Fibroblast of upper back skin (primary cell): ENCODE results near the gene AP4M1.
A peak's percentile ranks its signal among the peaks of the same experiment; 100 is the strongest.
"Not testable (repeated sequence)": the region's sequence is repeated elsewhere in the genome, so short reads cannot be mapped to it uniquely, and the experiment has no call there.

Experiments used
- DNase-seq: peaks from one replicate; pipeline ENCODE4 v3.0.0-alpha.2; 2013

The AP4M1 gene

GRCh38 chr7:100137851-100138760 lies 36.7 kb downstream of the AP4M1 start:
- no peak for DNase-seq

GRCh38 chr7:100141555-100141949 lies 40.1 kb downstream of the AP4M1 start:
- no peak for DNase-seq

GRCh38 chr7:100142461-100142860 lies 41.0 kb downstream of the AP4M1 start:
- DNase-seq: no peak

- DNase-seq: not testable (repeated sequence)
Observed at GRCh38 chr7:100146350-100146749, 44.9 kb downstream of the AP4M1 start.

GRCh38 chr7:100147278-100147677 lies 45.8 kb downstream of the AP4M1 start:
- DNase-seq: no peak

- no peak for DNase-seq
Observed at GRCh38 chr7:100148225-100148558, 46.7 kb downstream of the AP4M1 start.

GRCh38 chr7:100148559-100149328 lies 47.3 kb downstream of the AP4M1 start, which contains the start of gene LAMTOR4:
Gene LAMTOR4 (plus strand): TSS chr7:100148918. CDS start chr7:100148973, 55 bp downstream.
- peak; percentile 99 for DNase-seq

- DNase-seq: no peak
Observed at GRCh38 chr7:100152404-100152803, 51.0 kb downstream of the AP4M1 start.

- DNase-seq: no peak
Observed at GRCh38 chr7:100152937-100153666, 51.7 kb downstream of the AP4M1 start.

- no peak for DNase-seq
Observed at GRCh38 chr7:100153708-100154535, 52.5 kb downstream of the AP4M1 start.

- DNase-seq: no peak
Observed at GRCh38 chr7:100154651-100155491, 53.4 kb downstream of the AP4M1 start.

GRCh38 chr7:100155553-100156317 lies 54.3 kb downstream of the AP4M1 start:
- DNase-seq: no peak

GRCh38 chr7:100156331-100157068 lies 55.1 kb downstream of the AP4M1 start:
- no peak for DNase-seq

- DNase-seq: no peak
Observed at GRCh38 chr7:100157069-100157333, 55.6 kb downstream of the AP4M1 start.

- DNase-seq: no peak
Observed at GRCh38 chr7:100157334-100158228, 56.1 kb downstream of the AP4M1 start.
